GM03348 (cell line): Measurements from ENCODE around the gene MINK1.

Source experiments
- DNase-seq: peaks from one replicate; pipeline ENCODE4 v3.0.0; 2012; ENCODE audit warnings: low spot score

Gene MINK1

GRCh38 chr17:4933646-4934045 lies 100.5 kb downstream of the MINK1 start:
- no peak for DNase-seq

GRCh38 chr17:4934173-4934979 lies 101.2 kb downstream of the MINK1 start:
- DNase-seq: peak; percentile 60

- no peak for DNase-seq
Observed at GRCh38 chr17:4935650-4936049, 102.5 kb downstream of the MINK1 start.

- no peak for DNase-seq
Observed at GRCh38 chr17:4936436-4936835, 103.3 kb downstream of the MINK1 start.

GRCh38 chr17:4937553-4937952 lies 104.4 kb downstream of the MINK1 start:
- DNase-seq: no peak

- DNase-seq: no peak
Observed at GRCh38 chr17:4938069-4938491, 104.9 kb downstream of the MINK1 start.

GRCh38 chr17:4938688-4939545 lies 105.8 kb downstream of the MINK1 start:
- DNase-seq: no peak

GRCh38 chr17:4939546-4939795 lies 106.3 kb downstream of the MINK1 start:
- DNase-seq: no peak

GRCh38 chr17:4939796-4940554 lies 106.8 kb downstream of the MINK1 start, which contains the start of the genes RNF167 and SLC25A11:
TSS of gene RNF167 (plus strand) at chr17:4940268. CDS start at chr17:4940910, 642 bp downstream.
TSS of gene SLC25A11 (minus strand) at chr17:4940046. CDS start at chr17:4939910, 136 bp downstream.
- DNase-seq: peak; percentile 98

GRCh38 chr17:4940555-4941318 lies 107.6 kb downstream of the MINK1 start:
- peak; percentile 82 for DNase-seq

GRCh38 chr17:4941319-4941610 lies 108.1 kb downstream of the MINK1 start:
- no peak for DNase-seq

GRCh38 chr17:4942760-4943508 lies 109.8 kb downstream of the MINK1 start:
- no peak for DNase-seq

- no peak for DNase-seq
Observed at GRCh38 chr17:4944163-4944553, 111.0 kb downstream of the MINK1 start.

- DNase-seq: no peak
Observed at GRCh38 chr17:4944554-4945175, 111.5 kb downstream of the MINK1 start.

GRCh38 chr17:4945176-4945943 lies 112.2 kb downstream of the MINK1 start:
- DNase-seq: peak; percentile 92

- no peak for DNase-seq
Observed at GRCh38 chr17:4945944-4946280, 112.8 kb downstream of the MINK1 start.

GRCh38 chr17:4946312-4946976 lies 113.3 kb downstream of the MINK1 start:
- no peak for DNase-seq

GRCh38 chr17:4947010-4947410 lies 113.9 kb downstream of the MINK1 start:
- no peak for DNase-seq
